Renal pelvis (tissue), 4 donors: Measurements from ENCODE around the gene NIM1K. TPM values are rescaled to one million over a fixed set of nuclear protein-coding genes. Genes with fewer than 3 reads are reported as not detected.
"Not testable (repeated sequence)": the region's sequence is repeated elsewhere in the genome, so short reads cannot be mapped to it uniquely, and the experiment has no call there.

Experiments used
- DNase-seq: peaks from one replicate; pipeline ENCODE4 v3.0.0-alpha.2; 2013
- polyA plus RNA-seq, 3 donors: library from polyadenylated mRNA; unstranded; fragments of 120-200 nt; gene quantifications; one replicate each; pipeline ENCODE4 v1.2.1, GENCODE V29; 2013; ENCODE audit not compliant: insufficient read length in 3 of 3

Gene NIM1K
- polyA plus RNA-seq, 3 donors = 0.53 to 0.73 (median 0.62) TPM

DNA sequence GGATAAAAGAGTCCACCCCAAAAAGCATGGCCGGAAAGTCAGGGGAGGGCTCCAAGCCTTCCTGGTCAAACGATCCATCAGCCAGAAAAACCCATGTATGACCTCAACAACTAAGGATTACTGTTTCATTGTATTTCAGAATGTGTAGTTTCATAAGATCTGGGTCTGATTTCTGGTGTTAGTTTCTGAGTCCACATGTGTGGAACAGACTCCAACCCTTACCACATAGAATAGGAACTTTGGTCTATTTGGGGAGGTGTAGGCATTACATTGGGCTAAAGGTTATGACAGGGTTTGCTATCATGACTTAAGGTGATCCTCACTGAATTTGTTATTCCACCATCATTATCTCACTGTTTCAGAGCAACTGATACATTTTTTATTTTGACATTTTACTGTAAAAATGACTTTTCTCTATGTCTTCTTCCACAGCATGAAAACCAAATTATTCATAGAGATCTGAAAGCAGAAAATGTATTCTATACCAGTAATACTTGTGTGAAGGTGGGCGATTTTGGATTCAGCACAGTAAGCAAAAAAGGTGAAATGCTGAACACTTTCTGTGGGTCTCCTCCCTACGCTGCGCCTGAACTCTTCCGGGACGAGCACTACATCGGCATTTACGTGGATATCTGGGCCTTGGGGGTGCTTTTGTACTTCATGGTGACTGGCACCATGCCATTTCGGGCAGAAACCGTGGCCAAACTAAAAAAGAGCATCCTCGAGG is 87.7 kb downstream of the NIM1K start:
- DNase-seq = no peak

DNA sequence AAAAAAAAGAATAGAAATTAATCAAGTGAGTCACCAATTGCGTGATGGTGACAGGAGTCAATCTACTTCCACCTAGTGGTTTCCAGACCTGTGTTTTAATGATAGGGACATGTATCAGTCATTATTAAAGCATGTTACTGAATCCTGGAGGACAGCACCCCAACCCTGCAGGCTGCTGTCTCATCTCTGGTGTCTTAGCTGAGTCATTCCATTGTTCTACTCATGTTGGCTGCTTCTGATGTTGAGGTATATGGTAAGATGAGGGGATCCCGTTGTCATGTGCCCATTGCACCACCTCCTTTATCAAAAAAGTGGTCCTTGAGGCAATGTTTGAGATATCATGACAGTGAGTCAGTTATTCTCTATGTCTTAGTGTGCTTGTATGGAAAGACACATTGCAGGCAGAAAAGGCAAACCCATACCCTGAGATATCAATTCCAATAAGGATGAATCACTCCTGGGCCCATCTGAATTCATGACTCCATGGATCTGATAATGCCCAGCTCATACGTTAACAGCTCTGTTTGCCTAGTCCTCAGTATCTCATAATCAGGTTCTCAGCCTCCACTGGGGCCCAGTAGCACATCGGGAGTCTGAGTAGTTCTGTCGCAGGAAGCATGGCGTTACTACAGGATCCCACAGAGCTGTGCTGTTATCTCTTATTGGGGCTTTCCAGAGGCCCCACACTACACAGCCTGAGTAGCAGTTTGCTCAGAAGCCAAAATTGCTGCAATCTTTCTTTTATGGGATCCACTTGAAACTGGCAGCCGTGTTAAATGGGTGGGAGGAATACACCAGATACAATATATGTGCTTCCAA is 90.0 kb downstream of the NIM1K start:
- no peak for DNase-seq

DNA sequence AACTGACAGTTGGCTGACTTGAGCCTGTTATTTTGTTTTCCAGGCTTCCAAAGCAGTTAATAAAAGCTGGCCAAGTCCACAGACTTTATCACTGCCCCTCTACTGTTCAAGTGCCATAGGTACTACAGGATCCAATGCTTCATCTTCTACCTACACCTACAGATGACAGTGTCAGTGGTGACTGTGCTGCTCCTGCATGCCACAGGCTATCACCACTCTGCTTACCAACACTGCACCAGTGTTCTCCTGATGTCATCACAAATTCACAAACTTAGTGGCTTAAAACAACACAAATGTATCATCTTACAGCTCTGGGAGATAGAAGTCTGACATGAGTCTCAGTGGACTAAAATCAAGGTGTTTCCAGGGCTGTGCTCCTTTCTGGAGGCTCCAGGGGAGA is 94.6 kb downstream of the NIM1K start:
- DNase-seq = no peak

DNA sequence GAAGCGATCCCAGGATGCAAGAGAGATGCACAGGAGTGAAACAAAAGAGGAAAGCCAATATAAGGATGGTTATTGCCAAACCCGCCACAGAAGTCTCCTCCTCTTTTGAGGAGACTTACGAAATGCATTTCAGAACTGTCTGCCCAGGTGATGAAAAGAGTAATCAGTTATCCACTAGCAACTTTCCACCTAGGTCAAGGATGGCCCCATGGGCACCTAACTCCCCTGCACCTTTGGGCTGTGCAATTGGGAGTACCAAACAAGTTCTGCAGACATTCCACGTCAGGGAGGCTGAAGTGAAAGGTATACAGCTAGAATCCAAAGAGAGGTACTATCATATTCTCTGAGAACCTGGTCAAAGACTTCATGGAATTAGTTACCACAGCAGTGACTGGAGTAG is 95.5 kb downstream of the NIM1K start:
- no peak for DNase-seq

DNA sequence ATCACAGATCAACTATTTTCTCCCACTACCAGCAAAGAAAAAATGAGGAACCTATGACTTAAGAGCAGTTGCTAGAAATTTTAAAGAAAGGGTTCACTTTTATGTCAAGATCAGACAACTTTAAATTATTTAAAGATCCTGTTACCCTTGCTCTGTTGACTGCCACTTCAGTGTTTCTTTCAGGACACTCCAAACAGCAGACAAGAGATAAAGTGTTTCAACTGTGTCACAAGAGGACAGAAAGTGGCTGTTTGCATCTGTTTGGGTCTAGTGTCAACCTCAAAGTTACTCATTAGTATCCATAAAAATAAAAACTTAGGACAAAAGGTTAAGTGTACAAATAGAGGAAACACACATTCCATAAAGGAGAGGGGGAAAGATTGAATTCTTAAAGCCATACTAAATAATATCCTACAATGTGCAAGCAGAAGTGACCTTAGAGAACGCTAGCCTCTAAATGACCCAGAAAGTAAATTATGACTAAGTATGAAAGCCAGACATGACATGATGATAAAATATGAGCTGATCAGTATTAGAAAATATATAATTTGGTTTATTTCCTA is 96.3 kb downstream of the NIM1K start:
- no peak for DNase-seq

DNA sequence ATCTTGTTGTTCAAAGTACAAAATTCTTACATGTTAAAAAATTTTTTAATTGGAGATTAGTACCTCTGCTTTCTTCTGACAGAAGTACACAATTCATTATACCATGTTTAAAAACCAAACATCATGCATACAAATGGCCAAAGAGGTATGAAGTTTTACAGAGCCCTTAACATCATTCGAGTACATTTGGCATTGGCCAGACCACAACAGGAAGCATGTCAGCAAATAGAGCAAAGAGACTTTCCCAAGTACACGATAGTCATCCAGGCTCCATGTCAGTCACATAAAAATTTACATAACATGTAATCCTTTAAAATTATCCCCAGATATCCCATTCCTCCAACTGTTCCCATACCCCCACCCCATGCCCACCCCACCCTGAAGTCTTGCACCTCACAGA is 98.7 kb downstream of the NIM1K start:
- DNase-seq = no peak

DNA sequence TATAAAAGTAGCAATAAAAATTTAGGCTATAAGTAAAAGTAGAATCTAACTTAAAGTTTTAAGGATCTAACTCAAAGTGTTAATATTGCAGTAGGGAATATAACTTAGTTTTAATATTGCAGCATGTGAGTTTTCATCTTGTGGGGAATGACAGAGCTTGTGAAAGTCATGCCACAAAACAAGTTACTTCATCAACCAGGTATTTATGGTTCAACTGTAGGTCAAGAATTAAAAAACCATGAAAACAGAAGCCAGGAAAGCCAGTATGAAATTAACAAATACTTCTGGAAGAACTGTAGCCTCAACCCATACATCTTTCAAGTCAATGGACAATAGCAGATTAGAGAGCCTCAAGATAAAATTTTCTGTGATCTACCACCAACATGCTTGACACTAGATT is 102.2 kb downstream of the NIM1K start:
- DNase-seq = no peak

DNA sequence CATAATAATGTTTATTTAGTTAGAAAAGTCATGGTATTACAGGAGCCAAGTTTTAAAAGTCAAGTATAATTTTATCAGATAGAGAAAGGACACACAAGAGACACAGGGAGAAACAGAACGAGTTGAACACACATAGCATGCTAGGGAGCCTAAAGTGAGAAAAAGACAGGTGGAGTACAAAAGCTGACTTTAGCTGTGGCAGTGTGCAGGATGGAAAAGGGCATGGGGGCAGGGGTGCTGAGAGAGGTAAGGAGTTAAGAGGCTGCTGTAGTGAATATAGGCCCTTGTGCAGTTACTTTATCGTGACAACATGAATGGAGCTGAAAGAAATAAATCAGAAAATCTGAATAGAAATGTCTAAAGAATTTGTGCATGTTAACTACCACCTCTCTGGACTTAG is 103.2 kb downstream of the NIM1K start:
- no peak for DNase-seq

DNA sequence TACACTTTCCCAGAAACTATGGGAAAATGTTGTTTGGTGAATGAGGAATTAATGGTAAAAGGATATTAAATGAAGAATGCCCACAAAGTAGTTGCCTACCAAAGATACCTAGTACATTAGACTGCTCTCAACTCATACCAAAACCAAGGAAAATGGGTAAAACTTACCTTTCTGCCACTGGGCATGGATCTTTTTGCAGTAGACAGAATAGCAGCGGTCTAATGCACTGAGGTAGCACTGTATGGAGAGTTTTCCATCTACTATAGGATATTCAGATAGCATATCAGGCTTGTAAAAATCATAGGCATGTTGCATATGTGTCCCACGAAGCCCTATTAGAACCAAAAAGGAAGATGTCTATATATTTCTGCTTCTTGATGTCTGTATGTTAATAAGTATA is 104.8 kb downstream of the NIM1K start:
- no peak for DNase-seq

DNA sequence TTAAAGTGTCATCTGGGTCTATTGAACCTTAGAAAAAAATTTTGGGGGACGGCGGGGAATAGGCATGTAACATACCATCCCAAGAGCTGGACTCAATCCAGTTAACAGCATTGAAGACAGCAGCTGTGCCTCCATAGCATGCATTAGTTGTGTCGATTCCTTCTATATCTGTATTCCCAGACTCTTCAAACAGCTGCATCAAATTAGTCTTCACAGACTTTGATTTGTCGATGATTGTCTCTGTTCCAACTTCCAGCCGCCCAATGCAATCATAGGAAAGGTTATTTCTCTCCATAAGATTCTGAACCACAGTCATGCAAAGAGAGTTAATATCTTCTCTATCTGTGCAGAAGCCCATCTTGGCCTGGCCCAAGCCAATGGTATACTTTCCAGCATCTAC is 106.4 kb downstream of the NIM1K start:
- no peak for DNase-seq

DNA sequence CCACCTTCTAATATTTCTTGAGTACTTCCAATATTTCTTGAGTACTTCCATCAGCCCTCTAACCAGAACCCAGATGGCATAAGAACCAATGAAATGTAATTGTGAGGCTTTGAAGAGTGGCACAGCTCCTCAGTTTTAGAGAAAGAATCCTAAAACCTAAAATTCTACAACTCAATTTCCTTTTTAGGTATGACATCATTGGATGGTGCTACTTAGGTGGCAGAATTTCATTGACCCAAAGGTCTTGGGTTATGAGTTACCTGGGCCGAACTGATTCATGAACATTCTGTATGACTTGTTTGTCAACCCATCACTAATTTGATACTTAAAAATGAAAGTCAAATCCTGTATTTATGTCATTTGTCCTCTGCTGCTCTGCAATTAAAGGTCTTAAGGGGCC is 108.1 kb downstream of the NIM1K start:
- no peak for DNase-seq

DNA sequence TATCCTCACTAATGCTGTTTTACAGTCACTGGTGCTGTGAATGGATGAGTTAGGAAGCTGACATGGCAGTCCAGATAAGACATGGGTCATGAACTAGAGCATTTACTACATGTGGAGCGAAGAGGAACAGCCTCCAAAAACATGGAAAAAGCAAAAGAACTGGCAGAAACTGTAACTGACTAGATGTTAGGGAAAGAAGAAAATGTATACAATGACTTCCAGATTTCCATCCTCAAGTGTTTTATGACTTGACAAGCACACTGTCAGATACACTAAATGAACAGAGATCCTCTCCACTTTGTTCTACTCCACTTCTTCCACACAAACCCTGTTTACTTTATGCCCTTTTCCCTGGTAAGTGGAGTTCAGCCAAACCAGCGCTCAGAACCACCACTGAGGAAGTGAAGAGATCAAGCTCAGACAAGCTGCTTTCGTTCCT is 109.6 kb downstream of the NIM1K start:
- no peak for DNase-seq

DNA sequence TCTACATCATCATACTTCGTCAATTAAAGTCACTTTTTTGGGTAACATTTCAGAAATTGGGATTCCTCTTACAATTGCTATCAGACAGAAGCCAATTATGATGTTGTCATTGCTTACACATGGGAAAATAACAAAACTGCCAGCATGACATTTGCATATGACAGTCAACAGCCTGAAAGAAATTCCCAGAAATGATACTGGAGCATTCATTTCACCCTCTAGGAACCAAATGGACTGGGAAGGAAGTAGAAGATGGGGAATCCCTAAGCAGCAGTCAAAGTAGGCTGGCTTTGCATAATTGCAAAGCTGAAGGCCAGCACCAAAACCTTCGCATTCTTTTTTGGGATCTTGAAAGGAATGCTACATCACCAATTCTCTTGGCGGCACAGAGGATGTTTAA is 110.5 kb downstream of the NIM1K start:
- DNase-seq = no peak

DNA sequence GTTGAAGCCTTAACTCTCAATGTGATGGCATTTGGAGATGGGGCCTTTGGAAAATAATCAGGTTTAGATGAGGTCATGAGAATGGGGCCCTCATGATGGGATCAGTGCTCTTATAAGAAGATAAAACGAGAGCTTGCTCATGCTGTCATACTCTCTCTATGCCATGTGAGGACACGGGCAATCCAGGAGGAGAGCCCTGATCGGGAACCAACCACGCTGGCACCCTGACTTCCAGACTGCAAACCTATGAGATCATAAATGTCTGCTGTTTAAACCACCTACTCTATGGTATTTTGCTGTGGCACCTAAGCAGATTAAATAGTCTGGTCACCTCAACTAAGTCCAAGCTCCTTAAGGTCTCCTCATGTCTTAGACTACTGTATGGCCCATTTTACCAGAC is 111.2 kb downstream of the NIM1K start:
- no peak for DNase-seq

DNA sequence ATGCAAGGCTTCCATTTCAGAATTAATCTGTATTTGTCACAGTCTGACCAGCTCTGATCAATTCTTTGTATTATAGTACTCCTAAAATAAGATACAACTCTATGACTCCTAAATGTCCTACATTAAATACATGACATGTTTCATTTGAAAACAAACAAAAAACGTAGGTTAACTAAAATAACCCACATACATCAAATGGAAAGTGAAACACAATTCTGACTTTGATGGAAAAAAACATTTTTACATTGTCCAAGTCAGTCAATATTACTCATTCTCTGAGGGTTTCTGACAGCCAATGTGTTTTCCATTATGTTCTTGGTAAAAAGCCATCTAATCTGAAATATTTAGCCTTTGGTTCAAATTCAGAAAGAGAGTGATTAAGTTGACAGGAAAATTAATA is 112.5 kb downstream of the NIM1K start:
- no peak for DNase-seq

DNA sequence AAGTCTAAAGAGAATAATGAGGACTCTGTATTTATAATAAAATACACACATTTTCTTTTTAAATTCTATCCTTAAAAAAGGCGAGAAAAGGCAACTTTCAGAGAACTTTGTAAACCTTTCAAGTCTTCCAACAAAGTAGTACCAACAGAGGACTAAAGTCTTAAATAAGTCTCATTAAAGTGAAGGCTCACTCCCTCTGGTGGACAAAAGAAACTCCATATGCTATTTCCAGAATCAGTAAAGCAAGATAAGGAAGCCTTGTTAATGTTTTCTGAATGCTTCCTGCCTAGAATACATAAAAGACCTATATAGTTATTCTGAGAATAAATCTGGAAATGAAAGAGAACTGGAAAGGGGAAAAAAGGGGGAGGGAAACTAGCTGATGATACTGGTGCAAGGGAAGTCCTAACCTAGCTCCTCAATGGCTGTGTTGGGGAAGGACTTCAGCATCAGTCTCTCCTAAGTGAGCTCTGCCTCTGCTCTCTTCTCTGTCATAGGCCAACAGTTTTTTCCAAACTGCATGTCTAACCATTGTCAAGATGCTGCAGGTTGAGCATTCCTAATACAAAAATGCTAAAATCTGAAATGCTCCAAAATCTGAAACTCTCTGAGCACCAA is 114.0 kb downstream of the NIM1K start:
- DNase-seq = peak; percentile 70

DNA sequence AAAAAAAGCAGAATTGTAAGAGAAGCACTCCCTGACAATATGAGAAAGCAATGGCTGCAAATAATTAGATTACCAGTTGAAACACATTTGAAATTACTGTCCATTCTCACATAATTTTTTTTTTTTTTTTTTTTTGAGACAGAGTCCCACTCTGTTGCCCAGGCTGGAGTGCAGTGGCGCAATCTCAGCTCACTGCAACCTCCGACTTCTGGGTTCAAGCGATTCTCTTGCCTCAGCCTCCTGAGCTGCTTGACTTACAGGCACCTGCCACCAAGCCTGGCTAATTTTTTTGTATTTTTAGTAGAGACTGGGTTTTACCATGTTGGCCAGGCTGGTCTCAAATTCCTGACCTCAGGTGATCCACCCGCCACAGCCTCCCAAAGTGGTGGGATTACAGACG is 114.9 kb downstream of the NIM1K start:
- DNase-seq = not testable (repeated sequence)

DNA sequence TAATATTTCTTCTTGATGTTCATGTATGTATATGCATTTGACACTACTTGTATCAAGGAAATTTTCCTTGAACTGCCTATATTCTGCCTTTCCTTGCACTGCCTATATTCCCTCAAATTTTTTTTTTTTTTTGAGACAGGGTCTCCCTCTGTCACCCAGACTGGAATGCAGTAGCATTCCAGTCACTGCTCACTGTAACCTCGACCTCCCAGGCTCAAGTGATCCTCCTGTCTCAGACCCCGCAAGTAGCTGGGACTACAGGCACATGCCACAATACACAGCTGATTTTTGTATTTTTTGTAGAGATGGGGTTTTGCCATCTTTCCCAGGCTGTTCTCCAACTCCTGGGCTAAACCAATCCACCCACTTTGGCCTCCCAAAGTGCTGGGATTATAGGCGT is 117.1 kb downstream of the NIM1K start:
- DNase-seq = no peak

DNA sequence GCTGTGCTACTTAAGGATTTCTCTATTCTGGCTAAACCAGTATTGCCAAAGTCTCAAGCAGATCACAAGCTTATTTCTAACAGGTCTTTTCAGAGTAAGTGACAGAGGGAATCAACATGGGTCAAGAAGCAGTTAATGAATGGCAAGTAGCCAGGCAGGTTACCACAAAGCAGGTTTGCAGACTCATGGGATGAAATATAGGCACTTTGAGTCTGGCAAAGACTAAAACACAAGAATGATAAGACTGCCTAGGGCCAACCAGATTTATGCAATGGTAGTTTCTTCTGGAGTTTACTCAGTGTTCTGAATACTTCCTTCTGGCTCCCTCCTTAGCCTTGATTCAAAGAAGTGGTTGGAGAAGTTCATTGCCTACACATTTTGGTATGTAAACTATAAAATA is 117.6 kb downstream of the NIM1K start:
- peak; percentile 43 for DNase-seq

DNA sequence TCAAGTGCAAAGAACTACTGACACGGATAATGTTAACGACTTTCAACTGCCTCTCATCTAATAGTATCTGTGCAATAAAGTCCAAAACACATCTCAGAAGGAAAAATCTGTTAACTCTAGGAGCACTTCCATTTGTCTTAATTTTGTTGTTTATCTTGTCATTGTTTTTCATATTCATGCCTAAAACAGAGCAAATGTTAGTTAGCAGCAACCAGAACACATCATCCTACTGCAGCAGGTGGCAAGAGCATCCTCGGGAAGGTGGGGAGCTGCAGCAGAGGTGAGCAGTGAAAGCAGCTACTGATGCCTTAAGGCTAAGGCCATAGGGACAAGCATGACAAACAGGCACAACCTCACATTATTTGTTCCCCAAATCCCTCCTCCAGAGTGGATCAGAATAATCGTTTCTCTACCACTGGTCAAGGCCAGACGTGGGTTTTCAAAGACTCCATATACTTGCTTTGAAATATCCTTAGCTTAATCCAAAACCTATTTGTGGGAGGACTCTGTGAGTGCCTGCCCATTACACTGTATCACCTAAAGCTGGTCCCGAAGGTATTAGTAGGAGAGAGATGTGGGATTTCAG is 120.1 kb downstream of the NIM1K start:
- no peak for DNase-seq

DNA sequence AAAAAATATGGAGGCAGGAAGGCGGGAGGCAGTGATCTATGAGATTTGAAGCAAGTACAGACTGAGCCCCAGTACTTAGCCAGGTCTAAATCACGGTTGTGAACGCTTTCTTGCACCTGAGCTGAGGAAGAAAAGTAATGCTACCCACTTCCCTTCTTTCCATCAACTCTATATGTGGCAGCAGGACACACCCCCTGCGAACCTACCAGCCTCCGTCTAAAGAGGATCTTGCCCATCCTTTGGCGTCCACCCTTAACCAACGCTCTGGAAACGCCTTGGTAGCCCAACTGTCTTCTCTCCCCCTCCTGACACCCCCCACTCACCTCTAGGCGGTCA is 120.6 kb downstream of the NIM1K start:
- DNase-seq = no peak

DNA sequence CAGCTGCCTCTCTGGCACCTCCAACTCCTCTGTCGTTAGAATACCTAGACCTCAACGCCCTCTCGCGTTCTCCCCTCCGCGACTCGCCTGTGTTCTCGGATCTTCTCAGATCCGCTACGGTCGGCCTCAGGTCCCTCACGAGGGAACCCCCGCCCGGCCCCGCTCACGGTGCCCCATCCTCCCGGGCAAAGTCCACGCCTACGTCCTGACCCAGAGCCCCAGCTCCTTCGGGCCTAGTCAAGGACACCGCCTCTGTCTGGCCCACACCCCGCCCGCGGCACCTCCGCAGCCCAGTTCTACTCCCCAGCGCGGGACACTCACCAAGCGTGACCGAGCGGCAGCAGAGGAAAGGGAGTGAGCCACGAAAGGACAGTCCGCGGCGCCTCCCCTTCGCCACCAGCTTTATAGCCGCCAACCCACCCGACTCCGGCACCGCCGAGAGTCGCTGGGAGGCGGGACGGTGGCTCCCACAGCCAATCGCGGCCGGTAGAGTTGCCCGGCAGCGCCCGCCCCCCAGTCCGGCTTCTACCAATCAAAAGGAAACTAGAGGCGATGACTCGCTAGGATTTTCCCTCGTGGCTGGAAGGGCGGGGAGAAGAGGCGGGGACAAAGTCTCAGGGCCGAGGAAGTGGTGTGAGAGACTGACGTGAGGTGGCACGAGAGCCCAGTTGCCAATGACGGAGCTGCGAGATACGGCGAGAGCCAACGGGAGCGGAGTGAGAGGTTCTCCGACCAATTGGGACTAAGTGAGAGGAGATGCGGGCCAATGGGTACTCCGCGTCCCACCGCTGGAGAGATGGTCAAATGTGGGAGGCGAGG is 121.2 kb downstream of the NIM1K start, which contains the start of gene HMGCS1:
HMGCS1 (minus strand) TSS at position 378 of the 819 bp plus-strand sequence. CDS start 14,447 bp downstream, outside the sequence.
- peak; percentile 100 for DNase-seq
